Gastroesophageal sphincter (tissue), 3 donors: ENCODE data around the gene SYT3.

ENCODE experiments used
- CTCF ChIP-seq, 4 experiments: fragments of 200-600 bp in 2 of 4; fragments of 450-650 bp in 2 of 4; sonication (generic) in 1 of 4; IDR thresholded peaks; one replicate each; pipeline ENCODE4 v1.5.1; 2017 to 2019; ENCODE audit warnings: antibody characterized with exemption in 4 of 4, mild to moderate bottlenecking in 2 of 4, moderate library complexity in 2 of 4
- POLR2A ChIP-seq, 2 donors: fragments of 450-650 bp; IDR thresholded peaks; one replicate each; pipeline ENCODE4 v1.6.1; 2017; ENCODE audit warnings: antibody characterized with exemption in 2 of 2, mild to moderate bottlenecking in 2 of 2, moderate library complexity in 1 of 2

- TF ChIP-seq CTCF (IDR thresholded peaks at IDR 0.05) = no peak
- no peak for TF ChIP-seq POLR2A (IDR thresholded peaks at IDR 0.05)
These were observed 687 bp upstream of the SYT3 start for GRCh38 chr19:50640368-50640767.
